K562 (cell line): ENCODE measurements around the gene MTIF3. TPM values are rescaled to one million over a fixed set of nuclear protein-coding genes. Genes with fewer than 3 reads are reported as not detected.

Source experiments
- AFF4 ChIP-seq: sonication (generic); formaldehyde crosslinking; IDR thresholded peaks from 2 replicates; pipeline ENCODE4 v1.8.0; 2023; ENCODE audit warnings: mild to moderate bottlenecking, missing genetic modification reagents
- CEBPZ ChIP-seq: fragments of 150-350 bp; IDR thresholded peaks from 2 replicates; pipeline ENCODE4 v1.6.1; 2014; ENCODE audit warnings: low read depth, mild to moderate bottlenecking, low read length, borderline replicate concordance
- HNRNPL ChIP-seq: fragments of 200-400 bp; formaldehyde crosslinking; IDR thresholded peaks from 2 replicates; pipeline ENCODE4 v1.6.1; 2017; ENCODE audit warnings: low read depth, mild to moderate bottlenecking, low read length
- MCM5 ChIP-seq: fragments of 450-650 bp; IDR thresholded peaks from 2 replicates; pipeline ENCODE4 v1.6.1; 2016; ENCODE audit warnings: low read depth
- ZBTB40 ChIP-seq, 2 experiments: fragments of 450-650 bp in 1 of 2; sonication (generic) in 1 of 2; formaldehyde crosslinking in 1 of 2; IDR thresholded peaks; 2 replicates each; pipeline versions ENCODE4 v1.7.1 to v1.9.0; 2016 to 2022; ENCODE audit warnings: inconsistent platforms in 1 of 2, mild to moderate bottlenecking in 1 of 2, missing genetic modification reagents in 1 of 2
- polyA plus RNA-seq, 8 experiments: library from polyadenylated mRNA; depleted of rRNA in 4 of 8; stranded (reverse) in 5 of 8; unstranded in 3 of 8; fragments of >200 nt; fragmentation: Nextera tagmentation in 2 of 8; fragmentation: Illumina TruSeq in 1 of 8; extraction: Ambion mirVana in 2 of 8; extraction: Trizol in 1 of 8; gene quantifications; 2 replicates each; pipeline versions ENCODE4 v1.2.1 to v1.2.3, GENCODE V29; 2011 to 2014; ENCODE audit warnings: inconsistent platforms in 1 of 8, missing spikeins in 1 of 8
- total RNA-seq, 7 experiments: library from RNA; depleted of rRNA in 6 of 7; stranded (reverse); fragments of >200 nt in 6 of 7; fragmentation: Illumina TruSeq in 2 of 7; extraction: Trizol in 2 of 7; gene quantifications; 2 replicates each; pipeline versions ENCODE4 v1.2.1 to v1.2.3, GENCODE V29; 2011 to 2021; ENCODE audit warnings: low replicate concordance in 1 of 7

Gene MTIF3
- total and polyA plus RNA-seq, 9 of the 15 experiments (the other 6 are each of a cell fraction or from before 2014, with no cell fraction given) = 23.5 to 73.6 (median 45.2) TPM

- no peak; the same call in 1 of the 2 replicates for TF ChIP-seq ZBTB40 (IDR thresholded peaks at IDR 0.05)
- no peak for TF ChIP-seq ZBTB40 (CRISPR knock-in tag; IDR thresholded peaks at IDR 0.05)
- no peak for TF ChIP-seq MCM5
- no peak for TF ChIP-seq CEBPZ
- no peak; the same call in 1 of the 2 replicates for TF ChIP-seq AFF4
- TF ChIP-seq HNRNPL = no peak
These were observed 25.9 kb downstream of the MTIF3 start, which contains the start of gene GTF3A (continued) for GRCh38 chr13:27424246-27425157.
